ENCODE data around the gene NSMF.

- TF ChIP-seq YY1 (IDR thresholded peaks at IDR 0.05; ENCODE audit: low read depth, low read length) (no peak), BRCA1 (IDR thresholded peaks at IDR 0.05; ENCODE audit: low read depth, low read length) (no peak), CTCF (IDR thresholded peaks at IDR 0.05; ENCODE audit: control extremely low read depth in 1 of 3, insufficient read depth in 1 of 3, low read depth in 1 of 3, low read length in 3 of 3) (no peak), JUND (IDR thresholded peaks at IDR 0.05; ENCODE audit: low read length) (no peak)
These were observed 34.4 kb upstream of the NSMF start for GRCh38 chr9:137493364-137494103.

Measured in H1 (cell line).